Gastroesophageal sphincter (tissue), 3 donors: ENCODE measurements around the gene MPPED1.

Experiments used
- EP300 ChIP-seq: sonication (generic); formaldehyde crosslinking; IDR thresholded peaks from one replicate; pipeline ENCODE4 v1.6.1; 2017; ENCODE audit warnings: antibody characterized with exemption, mild to moderate bottlenecking
- POLR2A ChIP-seq, 2 donors: fragments of 450-650 bp; IDR thresholded peaks; one replicate each; pipeline ENCODE4 v1.6.1; 2017; ENCODE audit warnings: antibody characterized with exemption in 2 of 2, mild to moderate bottlenecking in 2 of 2, moderate library complexity in 1 of 2
- POLR2AphosphoS5 ChIP-seq: sonication (generic); formaldehyde crosslinking; IDR thresholded peaks from one replicate; pipeline ENCODE4 v1.6.1; 2017; ENCODE audit warnings: antibody characterized with exemption
- TF ChIP-seq, protein P1 (sequence below), 4 experiments: fragments of 200-600 bp in 2 of 4; fragments of 450-650 bp in 2 of 4; sonication (generic) in 1 of 4; IDR thresholded peaks; one replicate each; pipeline ENCODE4 v1.5.1; 2017 to 2019; ENCODE audit warnings: antibody characterized with exemption in 4 of 4, mild to moderate bottlenecking in 2 of 4, moderate library complexity in 2 of 4

DNA sequence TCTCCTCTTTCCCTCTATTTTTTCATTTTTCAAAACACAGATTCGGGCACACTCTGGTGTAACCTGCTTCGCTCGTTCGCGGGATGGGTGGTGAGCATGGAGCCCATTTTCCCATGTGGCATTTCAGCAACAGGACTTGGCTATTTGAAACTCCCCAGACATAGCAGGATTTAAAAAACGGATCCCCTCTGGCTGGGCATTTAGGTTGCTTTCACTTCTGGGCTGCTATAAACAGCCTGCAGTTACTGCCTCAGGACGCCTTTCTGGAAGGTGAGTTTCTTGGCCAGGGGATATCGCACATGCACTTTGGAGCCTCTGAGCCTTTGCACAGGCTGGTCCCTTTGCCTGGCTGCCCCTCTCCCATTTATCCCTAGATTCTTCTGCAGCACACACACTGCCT, 2.8 kb upstream of the MPPED1 start:
- TF ChIP-seq, protein P1, sequence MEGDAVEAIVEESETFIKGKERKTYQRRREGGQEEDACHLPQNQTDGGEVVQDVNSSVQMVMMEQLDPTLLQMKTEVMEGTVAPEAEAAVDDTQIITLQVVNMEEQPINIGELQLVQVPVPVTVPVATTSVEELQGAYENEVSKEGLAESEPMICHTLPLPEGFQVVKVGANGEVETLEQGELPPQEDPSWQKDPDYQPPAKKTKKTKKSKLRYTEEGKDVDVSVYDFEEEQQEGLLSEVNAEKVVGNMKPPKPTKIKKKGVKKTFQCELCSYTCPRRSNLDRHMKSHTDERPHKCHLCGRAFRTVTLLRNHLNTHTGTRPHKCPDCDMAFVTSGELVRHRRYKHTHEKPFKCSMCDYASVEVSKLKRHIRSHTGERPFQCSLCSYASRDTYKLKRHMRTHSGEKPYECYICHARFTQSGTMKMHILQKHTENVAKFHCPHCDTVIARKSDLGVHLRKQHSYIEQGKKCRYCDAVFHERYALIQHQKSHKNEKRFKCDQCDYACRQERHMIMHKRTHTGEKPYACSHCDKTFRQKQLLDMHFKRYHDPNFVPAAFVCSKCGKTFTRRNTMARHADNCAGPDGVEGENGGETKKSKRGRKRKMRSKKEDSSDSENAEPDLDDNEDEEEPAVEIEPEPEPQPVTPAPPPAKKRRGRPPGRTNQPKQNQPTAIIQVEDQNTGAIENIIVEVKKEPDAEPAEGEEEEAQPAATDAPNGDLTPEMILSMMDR (IDR thresholded peaks at IDR 0.05), result no peak
- no peak for TF ChIP-seq POLR2A (IDR thresholded peaks at IDR 0.05)
- no peak for TF ChIP-seq POLR2AphosphoS5
- no peak for TF ChIP-seq EP300
